ENCODE data around the gene CASP4.

DNA sequence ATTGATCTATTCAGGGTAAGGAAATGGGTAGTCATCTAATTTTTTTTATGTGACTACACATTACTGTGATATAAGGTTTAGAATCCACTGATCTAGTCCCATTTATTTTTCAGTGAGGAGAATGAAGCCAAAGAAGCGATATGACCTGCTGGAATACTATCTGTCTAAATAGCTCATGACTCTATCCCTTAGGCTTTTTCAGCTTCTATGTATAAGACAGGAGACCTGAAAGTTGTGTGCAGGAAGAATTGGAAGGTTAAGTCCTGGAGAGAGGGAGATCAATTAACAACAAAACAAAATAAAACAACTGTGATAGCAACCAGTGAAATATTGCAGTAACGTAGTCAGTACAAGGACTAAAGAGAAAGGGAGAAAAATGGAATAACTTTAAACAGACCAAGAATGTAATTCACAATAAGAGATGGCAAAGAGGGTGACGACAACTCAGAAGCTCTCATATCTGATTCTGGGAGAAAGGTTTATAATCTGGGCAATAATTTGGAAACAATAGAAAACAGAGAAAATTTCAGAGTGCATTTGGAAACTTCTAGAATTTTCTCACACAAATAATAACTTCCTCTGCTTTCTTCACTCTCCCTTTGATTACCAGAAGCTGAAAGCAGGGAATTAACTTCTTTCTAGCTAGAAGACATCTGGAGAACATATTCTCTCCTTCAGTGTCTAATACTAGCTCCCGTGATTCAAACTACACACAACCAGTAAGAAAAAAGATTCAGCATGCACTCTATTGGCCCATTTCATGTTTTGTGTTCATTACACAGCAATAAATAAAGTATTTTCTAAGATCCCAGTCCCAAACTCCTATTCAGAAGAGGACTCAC is 50.9 kb downstream of the CASP4 start:
- TF ChIP-seq, protein P1, sequence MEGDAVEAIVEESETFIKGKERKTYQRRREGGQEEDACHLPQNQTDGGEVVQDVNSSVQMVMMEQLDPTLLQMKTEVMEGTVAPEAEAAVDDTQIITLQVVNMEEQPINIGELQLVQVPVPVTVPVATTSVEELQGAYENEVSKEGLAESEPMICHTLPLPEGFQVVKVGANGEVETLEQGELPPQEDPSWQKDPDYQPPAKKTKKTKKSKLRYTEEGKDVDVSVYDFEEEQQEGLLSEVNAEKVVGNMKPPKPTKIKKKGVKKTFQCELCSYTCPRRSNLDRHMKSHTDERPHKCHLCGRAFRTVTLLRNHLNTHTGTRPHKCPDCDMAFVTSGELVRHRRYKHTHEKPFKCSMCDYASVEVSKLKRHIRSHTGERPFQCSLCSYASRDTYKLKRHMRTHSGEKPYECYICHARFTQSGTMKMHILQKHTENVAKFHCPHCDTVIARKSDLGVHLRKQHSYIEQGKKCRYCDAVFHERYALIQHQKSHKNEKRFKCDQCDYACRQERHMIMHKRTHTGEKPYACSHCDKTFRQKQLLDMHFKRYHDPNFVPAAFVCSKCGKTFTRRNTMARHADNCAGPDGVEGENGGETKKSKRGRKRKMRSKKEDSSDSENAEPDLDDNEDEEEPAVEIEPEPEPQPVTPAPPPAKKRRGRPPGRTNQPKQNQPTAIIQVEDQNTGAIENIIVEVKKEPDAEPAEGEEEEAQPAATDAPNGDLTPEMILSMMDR (IDR thresholded peaks at IDR 0.05; ENCODE audit: low read depth, low read length, poor library complexity, severe bottlenecking): no peak
- TF ChIP-seq EZH2phosphoT487 (IDR thresholded peaks at IDR 0.05; ENCODE audit: borderline replicate concordance, low read length): no peak
